Liver (tissue), 2 donors: ENCODE results near the gene MAP4K1.

Experiments
- ATF3 ChIP-seq: IDR thresholded peaks from 2 replicates; pipeline ENCODE4 v1.6.1; 2016; ENCODE audit warnings: antibody characterized with exemption
- RXRA ChIP-seq, 2 donors: IDR thresholded peaks; 2 replicates each; pipeline ENCODE4 v1.6.1; 2017 to 2018; ENCODE audit warnings: antibody characterized with exemption in 2 of 2, mild to moderate bottlenecking in 1 of 2
- donor health status: healthy.

- TF ChIP-seq RXRA (IDR thresholded peaks at IDR 0.05) (peak; percentile 84 to 88), ATF3 (peak; percentile 56)
These were observed 40.9 kb upstream of the MAP4K1 start for GRCh38 chr19:38658462-38659306.
